HL-60/S4 (cell line): ENCODE data around the gene ATXN1.

ENCODE experiments used
- in situ Hi-C: fragments of 300-500 bp; cut with MboI; formaldehyde crosslinking; loops from 2 replicates; pipeline ENCODE4 v1.14.3; 2022; ENCODE audit warnings: low sequenced_read_pairs

ATXN1 gene

GRCh38 chr6:16764188-16764950, 3.1 kb upstream of the ATXN1 start:
- in situ Hi-C loops: loop anchor here (10.0 kb wide), 2 partner anchors 250 to 430 kb away; no protein-coding TSS in a partner anchor

GRCh38 chr6:16762550-16763477, 1.6 kb upstream of the ATXN1 start:
- in situ Hi-C loops: loop anchor here (10.0 kb wide), 2 partner anchors 248 to 428 kb away; no protein-coding TSS in a partner anchor

GRCh38 chr6:16762268-16762549, 949 bp upstream of the ATXN1 start:
- in situ Hi-C loops: loop anchor here (10.0 kb wide), 2 partner anchors 247 to 427 kb away; no protein-coding TSS in a partner anchor

- in situ Hi-C loops: loop anchor here (10.0 kb wide), 2 partner anchors 247 to 427 kb away; no protein-coding TSS in a partner anchor
Observed at GRCh38 chr6:16761471-16762267, 409 bp upstream of the ATXN1 start.

GRCh38 chr6:16759646-16760515, 1.4 kb downstream of the ATXN1 start:
- in situ Hi-C loops: loop anchor here (10.0 kb wide), 2 partner anchors 245 to 425 kb away; no protein-coding TSS in a partner anchor

- in situ Hi-C loops: no loop called here
Observed at GRCh38 chr6:16759181-16759645, 2.0 kb downstream of the ATXN1 start.

GRCh38 chr6:16758163-16758975, 2.9 kb downstream of the ATXN1 start:
- in situ Hi-C loops: no loop called here

GRCh38 chr6:16757332-16757731, 3.9 kb downstream of the ATXN1 start:
- in situ Hi-C loops: no loop called here

GRCh38 chr6:16756660-16757255, 4.5 kb downstream of the ATXN1 start:
- in situ Hi-C loops: no loop called here

GRCh38 chr6:16755544-16755943, 5.7 kb downstream of the ATXN1 start:
- in situ Hi-C loops: no loop called here

- in situ Hi-C loops: no loop called here
Observed at GRCh38 chr6:16754876-16755275, 6.4 kb downstream of the ATXN1 start.

- in situ Hi-C loops: no loop called here
Observed at GRCh38 chr6:16754274-16754673, 7.0 kb downstream of the ATXN1 start.

GRCh38 chr6:16753341-16753740, 7.9 kb downstream of the ATXN1 start:
- in situ Hi-C loops: no loop called here

GRCh38 chr6:16752206-16752866, 8.9 kb downstream of the ATXN1 start:
- in situ Hi-C loops: no loop called here

GRCh38 chr6:16751251-16751946, 9.9 kb downstream of the ATXN1 start:
- in situ Hi-C loops: no loop called here

GRCh38 chr6:16750566-16750965, 10.7 kb downstream of the ATXN1 start:
- in situ Hi-C loops: no loop called here
